HG02973 (cell line): ENCODE measurements around the gene LCE2B.

Experiments used
- ATAC-seq: cut with Tn5 transposase; IDR thresholded peaks from one replicate; pipeline ENCODE4 v1.9.1; 2021; ENCODE audit warnings: moderate library complexity; ENCODE audit not compliant: unreplicated experiment

Gene LCE2B

DNA sequence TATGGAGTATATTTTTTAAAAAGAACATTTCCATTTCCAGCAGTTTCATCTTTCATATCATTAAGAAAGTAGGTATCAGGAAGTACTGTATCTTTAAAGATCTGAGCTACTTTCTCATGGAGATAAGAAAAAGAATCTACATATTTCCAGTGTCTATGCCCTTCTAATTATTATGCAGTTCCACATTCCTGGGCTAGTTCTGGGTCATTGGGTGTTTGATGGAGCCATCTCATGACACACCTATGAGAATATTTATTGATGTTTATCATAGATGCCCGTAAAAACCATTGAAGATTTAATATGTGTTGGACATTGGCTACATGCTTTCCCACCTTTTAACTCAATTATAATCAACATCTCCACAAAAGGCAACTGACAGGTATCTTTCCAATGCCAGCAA lies 43.1 kb downstream of the LCE2B start:
- ATAC-seq = no peak

DNA sequence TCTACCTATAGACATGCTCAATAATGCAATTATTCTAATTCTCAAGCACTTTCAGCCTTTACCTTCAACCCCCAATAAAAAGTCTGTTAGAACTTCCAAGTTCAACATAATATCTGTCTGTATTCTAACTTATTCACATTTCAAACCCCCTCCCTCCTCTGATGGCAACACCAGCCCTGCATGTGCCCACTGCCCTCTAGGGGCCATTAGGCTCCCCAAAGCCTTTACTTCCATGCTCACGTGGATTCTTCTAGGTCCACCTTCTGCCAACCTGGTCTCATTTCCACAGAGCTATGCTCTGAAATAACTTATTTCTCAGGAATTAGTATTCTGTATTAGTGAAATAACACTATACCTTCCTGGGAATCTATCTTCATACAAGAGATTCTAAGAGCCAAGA lies 49.7 kb downstream of the LCE2B start:
- ATAC-seq = no peak
